SJCRH30 (cell line): ENCODE measurements around the gene SUN1. TPM values are rescaled to one million over a fixed set of nuclear protein-coding genes. Genes with fewer than 3 reads are reported as not detected.

Experiments
- DNase-seq, 2 experiments: peaks; one replicate each; pipeline ENCODE4 v3.0.0-alpha.2; 2015 to 2020
- H3K27ac ChIP-seq: fragments of 250-450 bp; sonication (Bioruptor Pico); 2 replicates; pipeline ENCODE4 v1.5.1; 2020; ENCODE audit warnings: mild to moderate bottlenecking, moderate library complexity
- H3K27me3 ChIP-seq: fragments of 250-450 bp; sonication (Bioruptor Pico); 2 replicates; pipeline ENCODE4 v1.5.1; 2020; ENCODE audit warnings: mild to moderate bottlenecking, moderate library complexity
- H3K36me3 ChIP-seq: fragments of 250-450 bp; sonication (Bioruptor Pico); 2 replicates; pipeline ENCODE4 v1.5.1; 2020; ENCODE audit warnings: mild to moderate bottlenecking, moderate library complexity
- H3K4me1 ChIP-seq: fragments of 250-450 bp; sonication (Bioruptor Pico); 2 replicates; pipeline ENCODE4 v1.5.1; 2020; ENCODE audit warnings: mild to moderate bottlenecking, moderate library complexity
- H3K4me3 ChIP-seq: fragments of 250-450 bp; sonication (Bioruptor Pico); 2 replicates; pipeline ENCODE4 v1.5.1; 2020; ENCODE audit warnings: mild to moderate bottlenecking, moderate library complexity
- H3K9me3 ChIP-seq: fragments of 250-450 bp; sonication (Bioruptor Pico); replicated peaks from 2 replicates; pipeline ENCODE4 v1.5.1; 2020; ENCODE audit warnings: mild to moderate bottlenecking, moderate library complexity
- total RNA-seq: library from RNA; depleted of rRNA; stranded (reverse); fragments of >200 nt; shearing (Covaris generic); gene quantifications from 2 replicates; pipeline ENCODE4 v1.2.3, GENCODE V29; 2014

Gene SUN1
- total RNA-seq, 1 experiment from 2014 or later, result 83.3 TPM

- Histone ChIP-seq H3K27me3 (no peaks in the 10 kb centered on the region), H3K4me1 (no peaks in the 10 kb centered on the region), H3K36me3 (no peaks in the 10 kb centered on the region), H3K9me3 (no peaks in the 10 kb centered on the region), H3K4me3 (no peak overlapping the region), H3K27ac (no peak overlapping the region)
- DNase-seq, result no peak
Observed at GRCh38 chr7:879706-880105, 47.4 kb downstream of the SUN1 start.

- H3K4me3 ChIP-seq, result no peak overlapping the region
- no peaks in the 10 kb centered on the region for H3K36me3 ChIP-seq
- no peak for DNase-seq
- no peak overlapping the region for H3K27ac ChIP-seq
- H3K9me3 ChIP-seq, result no peaks in the 10 kb centered on the region
- no peaks in the 10 kb centered on the region for H3K4me1 ChIP-seq
- no peaks in the 10 kb centered on the region for H3K27me3 ChIP-seq
Observed at GRCh38 chr7:880450-880849, 48.2 kb downstream of the SUN1 start.

- Histone ChIP-seq H3K4me1 (no peaks in the 10 kb centered on the region), H3K27ac (no peak overlapping the region)
- DNase-seq, result no peak
Observed at GRCh38 chr7:881441-882234, 49.4 kb downstream of the SUN1 start.

GRCh38 chr7:882336-883035 lies 50.2 kb downstream of the SUN1 start:
- Histone ChIP-seq H3K27me3 (no peaks in the 10 kb centered on the region), H3K27ac (no peak overlapping the region), H3K4me1 (no peaks in the 10 kb centered on the region), H3K4me3 (no peak overlapping the region), H3K36me3 (no peaks in the 10 kb centered on the region; the same call in 1 of the 2 replicates), H3K9me3 (no peaks in the 10 kb centered on the region)
- no peak for DNase-seq

More at GRCh38 chr7:881441-882234, 49.4 kb downstream of the SUN1 start:
- no peaks in the 10 kb centered on the region for H3K9me3 ChIP-seq
- no peaks in the 10 kb centered on the region for H3K36me3 ChIP-seq
- H3K27me3 ChIP-seq, result no peaks in the 10 kb centered on the region
- no peak overlapping the region for H3K4me3 ChIP-seq

- Histone ChIP-seq H3K27ac (no peak overlapping the region), H3K4me1 (no peaks in the 10 kb centered on the region), H3K9me3 (no peaks in the 10 kb centered on the region), H3K27me3 (no peaks in the 10 kb centered on the region), H3K4me3 (no peak overlapping the region), H3K36me3 (no peaks in the 10 kb centered on the region; the same call in 1 of the 2 replicates)
- DNase-seq, result no peak
Observed at GRCh38 chr7:883055-884021, 51.1 kb downstream of the SUN1 start.

- Histone ChIP-seq H3K9me3 (no peaks in the 10 kb centered on the region), H3K4me1 (no peaks in the 10 kb centered on the region), H3K4me3 (no peak overlapping the region), H3K27me3 (no peaks in the 10 kb centered on the region), H3K36me3 (no peaks in the 10 kb centered on the region; the same call in 1 of the 2 replicates), H3K27ac (no peak overlapping the region)
- no peak for DNase-seq
Observed at GRCh38 chr7:884191-885003, 52.1 kb downstream of the SUN1 start.

GRCh38 chr7:885261-885892 lies 53.1 kb downstream of the SUN1 start:
- Histone ChIP-seq H3K27me3 (no peaks in the 10 kb centered on the region), H3K27ac (no peak overlapping the region), H3K9me3 (no peaks in the 10 kb centered on the region), H3K4me3 (no peak overlapping the region), H3K36me3 (no peaks in the 10 kb centered on the region; the same call in 1 of the 2 replicates), H3K4me1 (no peaks in the 10 kb centered on the region)
- no peak for DNase-seq

- no peak overlapping the region for H3K27ac ChIP-seq
- no peak for DNase-seq
- H3K9me3 ChIP-seq, result no peaks in the 10 kb centered on the region
- no peaks in the 10 kb centered on the region for H3K27me3 ChIP-seq
- no peaks in the 10 kb centered on the region; the same call in 1 of the 2 replicates for H3K36me3 ChIP-seq
- H3K4me1 ChIP-seq, result no peaks in the 10 kb centered on the region
- no peak overlapping the region for H3K4me3 ChIP-seq
Observed at GRCh38 chr7:885893-886625, 53.8 kb downstream of the SUN1 start.

GRCh38 chr7:886626-887487 lies 54.6 kb downstream of the SUN1 start:
- no peaks in the 10 kb centered on the region; the same call in 1 of the 2 replicates for H3K36me3 ChIP-seq
- DNase-seq, result no peak
- no peaks in the 10 kb centered on the region for H3K9me3 ChIP-seq
- no peak overlapping the region for H3K4me3 ChIP-seq
- H3K27me3 ChIP-seq, result no peaks in the 10 kb centered on the region
- no peak overlapping the region for H3K27ac ChIP-seq
- no peaks in the 10 kb centered on the region for H3K4me1 ChIP-seq

- Histone ChIP-seq H3K27me3 (no peaks in the 10 kb centered on the region), H3K4me3 (no peak overlapping the region), H3K36me3 (no peaks in the 10 kb centered on the region; the same call in 1 of the 2 replicates), H3K27ac (no peak overlapping the region), H3K9me3 (no peaks in the 10 kb centered on the region), H3K4me1 (no peaks in the 10 kb centered on the region)
- DNase-seq, result no peak
Observed at GRCh38 chr7:887488-887820, 55.2 kb downstream of the SUN1 start.

GRCh38 chr7:888081-889024 lies 56.1 kb downstream of the SUN1 start:
- H3K4me1 ChIP-seq, result no peaks in the 10 kb centered on the region
- no peaks in the 10 kb centered on the region; the same call in 1 of the 2 replicates for H3K36me3 ChIP-seq
- no peak for DNase-seq
- H3K4me3 ChIP-seq, result no peak overlapping the region
- H3K9me3 ChIP-seq, result no peaks in the 10 kb centered on the region
- no peak overlapping the region for H3K27ac ChIP-seq
- no peaks in the 10 kb centered on the region for H3K27me3 ChIP-seq

GRCh38 chr7:889025-889390 lies 56.7 kb downstream of the SUN1 start:
- Histone ChIP-seq H3K4me1 (no peaks in the 10 kb centered on the region), H3K9me3 (no peaks in the 10 kb centered on the region), H3K36me3 (no peaks in the 10 kb centered on the region; the same call in 1 of the 2 replicates)

More at GRCh38 chr7:889025-889390, 56.7 kb downstream of the SUN1 start:
- Histone ChIP-seq H3K27ac (no peak overlapping the region), H3K27me3 (no peaks in the 10 kb centered on the region), H3K4me3 (no peak overlapping the region)
- no peak for DNase-seq
